Glomerular visceral epithelial cell (primary cell): ENCODE results near the gene OR2F2.

Experiments used
- DNase-seq: peaks from one replicate; pipeline ENCODE4 v3.0.0-alpha.2; 2016; ENCODE audit errors: extremely low spot score

Gene OR2F2, protein sequence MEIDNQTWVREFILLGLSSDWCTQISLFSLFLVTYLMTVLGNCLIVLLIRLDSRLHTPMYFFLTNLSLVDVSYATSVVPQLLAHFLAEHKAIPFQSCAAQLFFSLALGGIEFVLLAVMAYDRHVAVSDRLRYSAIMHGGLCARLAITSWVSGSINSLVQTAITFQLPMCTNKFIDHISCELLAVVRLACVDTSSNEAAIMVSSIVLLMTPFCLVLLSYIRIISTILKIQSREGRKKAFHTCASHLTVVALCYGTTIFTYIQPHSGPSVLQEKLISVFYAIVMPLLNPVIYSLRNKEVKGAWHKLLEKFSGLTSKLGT

DNA sequence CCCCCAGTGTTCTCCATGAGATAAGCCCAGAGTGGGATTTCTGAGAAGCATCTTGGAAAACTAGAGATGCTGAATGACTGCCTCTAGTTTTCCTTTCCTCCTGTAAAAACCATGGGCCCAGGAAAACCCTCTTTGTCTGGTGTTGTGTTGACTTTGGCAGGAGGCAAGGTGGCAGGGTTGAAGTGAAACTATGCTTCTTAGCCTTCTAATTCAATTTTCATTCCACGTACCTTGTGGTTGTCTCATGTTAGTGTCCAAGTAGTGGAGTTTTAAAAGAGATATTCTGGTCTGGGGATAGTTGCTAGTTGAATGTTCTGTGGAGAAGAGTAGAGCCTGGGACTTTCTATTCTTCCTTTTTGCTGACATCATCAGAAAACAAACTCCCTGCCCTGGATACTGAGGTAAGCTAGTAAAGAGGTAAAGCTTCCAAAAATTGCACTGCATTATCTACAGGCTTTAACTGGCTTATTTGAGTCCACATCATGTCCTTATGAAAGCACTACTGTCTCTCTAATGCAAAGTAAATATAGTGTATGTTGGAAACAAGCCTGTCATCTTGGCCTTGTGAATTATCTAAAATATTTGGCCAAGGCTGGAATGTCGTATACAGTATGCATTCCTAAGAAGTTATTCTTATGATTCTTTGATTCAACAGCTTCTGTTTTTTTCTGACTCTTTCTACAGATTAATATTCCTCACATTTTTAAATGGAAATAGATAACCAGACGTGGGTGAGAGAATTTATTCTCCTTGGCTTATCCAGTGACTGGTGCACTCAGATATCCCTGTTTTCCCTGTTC, at the start of gene OR2F2:
OR2F2 (plus strand) TSS at position 708 of the 800 bp plus-strand sequence; CDS start at position 708, 0 bp downstream.
- peak; percentile 1 for DNase-seq

DNA sequence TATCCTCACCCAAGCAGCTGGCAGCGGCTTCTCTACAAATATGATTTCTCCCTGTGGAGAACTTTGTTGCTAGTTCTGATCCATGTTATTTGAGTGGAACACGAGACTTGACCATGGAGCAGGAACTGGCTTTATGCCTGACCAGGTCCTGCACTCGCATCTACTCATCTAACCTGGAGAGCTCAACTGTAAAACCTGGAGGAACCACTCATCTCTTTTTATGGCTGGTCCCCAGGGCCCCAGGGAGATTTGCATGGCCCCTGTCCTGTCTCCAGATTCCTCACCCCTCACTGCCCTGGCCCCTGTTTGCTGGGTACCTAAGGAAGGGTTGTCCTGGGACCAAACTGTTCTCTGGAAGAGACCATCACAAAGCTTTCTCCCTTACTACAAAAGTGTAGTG, 49.1 kb upstream of the OR2F2 start:
- DNase-seq: no peak

DNA sequence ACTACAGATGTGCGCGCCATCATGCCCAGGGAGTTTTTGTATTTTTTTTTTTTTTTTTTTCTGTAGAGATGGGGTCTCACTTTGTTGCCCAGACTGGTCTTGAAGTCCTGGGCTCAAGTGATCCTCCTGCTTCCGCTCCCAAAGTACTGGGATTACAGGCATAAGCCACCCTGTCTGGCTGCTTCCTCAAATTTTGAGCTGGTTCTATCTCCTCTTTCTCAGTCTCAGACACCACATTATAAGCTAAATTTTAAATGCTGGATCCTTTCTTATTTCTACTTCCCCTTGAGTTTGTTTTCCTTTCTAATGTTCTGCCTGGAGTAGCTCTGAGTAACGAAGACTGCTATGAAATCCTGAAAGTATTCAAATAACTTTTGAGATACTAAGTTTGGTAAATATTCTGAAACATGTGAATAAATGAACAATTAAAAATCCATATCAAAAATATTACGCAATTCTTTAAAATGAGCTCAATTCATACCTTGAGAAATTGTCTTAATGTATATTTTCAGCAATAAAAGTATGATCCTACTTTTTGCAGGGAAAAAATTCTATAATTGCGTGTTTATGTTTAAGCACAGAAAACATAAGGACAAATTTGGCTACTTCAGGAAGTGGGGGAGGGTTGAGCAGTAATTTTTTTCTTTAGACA, 48.1 kb upstream of the OR2F2 start:
- no peak for DNase-seq

DNA sequence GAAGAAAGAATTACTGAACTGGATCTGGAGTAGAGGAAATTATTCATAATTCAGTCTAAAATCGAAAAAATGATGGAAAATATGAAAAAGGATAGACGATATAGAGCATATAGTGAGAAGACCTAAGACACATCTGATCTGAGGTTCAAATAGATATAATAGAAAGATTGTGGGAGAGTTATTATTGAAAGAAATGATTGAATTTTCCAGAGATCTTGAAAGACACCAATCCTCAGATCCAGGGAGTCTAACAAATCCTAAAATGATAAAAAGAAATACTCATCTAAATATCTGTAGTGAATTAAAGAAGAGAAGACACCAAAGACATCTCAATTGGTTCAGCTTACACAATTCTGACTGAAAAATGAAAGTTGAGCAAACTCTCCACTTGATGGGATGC, 46.0 kb upstream of the OR2F2 start:
- DNase-seq: no peak

DNA sequence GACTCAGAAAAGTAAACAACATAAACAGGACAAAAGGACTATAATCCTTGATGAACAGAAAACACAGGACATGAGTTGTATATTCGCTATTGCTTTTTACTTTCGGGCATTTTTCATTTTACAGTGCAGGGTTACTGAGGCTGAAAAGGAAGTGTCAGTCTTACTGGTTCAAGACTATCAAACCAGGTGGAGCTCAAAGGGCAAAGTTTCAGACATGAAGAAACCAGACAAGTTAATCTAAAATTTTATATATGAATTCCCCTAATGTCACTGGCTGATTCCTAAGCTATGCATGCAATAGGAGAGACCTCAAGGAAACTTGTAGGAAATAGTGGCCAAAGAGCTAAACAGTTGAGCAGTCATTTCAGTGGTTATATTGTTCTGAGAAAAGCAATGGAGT, 44.5 kb upstream of the OR2F2 start:
- DNase-seq: no peak

DNA sequence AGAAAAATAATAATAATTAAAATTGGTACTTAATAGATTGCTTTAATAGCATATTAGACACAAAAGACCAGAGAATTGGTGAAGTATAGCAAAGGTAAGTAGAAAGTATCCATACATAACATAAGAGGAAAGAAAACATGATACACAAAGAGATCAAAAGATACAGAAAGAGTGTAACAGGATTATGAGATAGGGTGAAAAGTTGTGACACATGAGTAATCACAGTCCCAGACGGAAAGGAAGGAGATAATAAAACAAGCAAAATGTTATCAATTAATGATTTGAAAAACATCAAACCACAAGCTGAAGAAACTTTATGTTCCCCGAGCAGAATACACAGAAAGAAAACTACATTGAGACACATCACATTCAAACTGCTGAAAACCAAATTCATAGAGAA, 43.6 kb upstream of the OR2F2 start:
- no peak for DNase-seq

DNA sequence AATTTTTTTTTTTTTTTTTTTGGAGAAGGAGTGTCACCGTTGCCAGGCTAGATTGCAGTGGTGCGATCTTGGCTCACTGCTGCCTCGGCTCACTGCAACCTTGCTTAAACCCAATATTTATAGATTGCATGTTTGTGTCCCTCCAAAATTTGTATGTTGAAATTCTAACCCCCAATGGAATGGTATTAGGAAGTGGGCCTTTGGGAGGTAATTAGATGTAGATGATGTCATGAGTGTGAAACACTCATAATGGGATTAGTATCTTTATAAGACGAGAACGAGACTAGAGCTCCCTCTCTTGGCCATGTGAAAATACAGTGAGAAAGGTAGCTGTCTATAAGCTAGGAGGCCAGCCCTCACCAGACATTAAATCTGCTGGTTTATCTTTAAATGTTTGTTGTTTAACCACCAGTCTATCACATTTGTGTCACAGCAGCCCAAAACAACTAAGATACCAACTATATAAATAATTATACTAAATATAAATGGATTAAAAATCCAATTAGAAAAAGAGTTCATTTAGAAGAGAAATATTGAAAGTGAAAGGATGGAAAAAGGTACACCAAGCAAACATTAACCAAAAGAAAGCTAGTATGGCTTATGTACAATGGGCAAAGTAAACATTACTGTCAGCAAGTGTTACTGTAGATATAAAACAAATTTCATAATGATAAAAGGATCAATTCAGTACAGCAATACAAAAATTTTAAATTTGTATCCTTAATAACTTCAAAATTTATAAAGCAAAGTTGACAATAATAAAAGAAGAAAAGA, 42.3 kb upstream of the OR2F2 start:
- no peak for DNase-seq

DNA sequence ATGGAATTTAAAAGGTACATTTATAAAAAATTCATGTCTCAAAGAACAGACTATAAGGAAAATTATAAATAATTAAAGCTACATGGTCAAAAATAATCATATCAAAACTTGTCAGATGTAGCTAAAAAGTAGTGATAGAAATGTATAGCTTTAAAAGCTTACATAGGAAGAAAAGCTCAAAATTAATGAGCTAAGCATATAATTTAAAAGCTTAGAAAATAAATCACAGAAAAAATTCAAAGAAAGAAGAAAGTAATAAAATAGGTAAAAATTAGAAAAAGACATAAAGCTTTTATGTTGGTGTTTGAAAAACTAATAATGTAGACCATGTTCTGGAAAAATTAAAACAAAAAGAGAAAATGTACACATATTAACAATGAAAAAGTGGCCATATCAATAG, 38.4 kb upstream of the OR2F2 start:
- DNase-seq: no peak

DNA sequence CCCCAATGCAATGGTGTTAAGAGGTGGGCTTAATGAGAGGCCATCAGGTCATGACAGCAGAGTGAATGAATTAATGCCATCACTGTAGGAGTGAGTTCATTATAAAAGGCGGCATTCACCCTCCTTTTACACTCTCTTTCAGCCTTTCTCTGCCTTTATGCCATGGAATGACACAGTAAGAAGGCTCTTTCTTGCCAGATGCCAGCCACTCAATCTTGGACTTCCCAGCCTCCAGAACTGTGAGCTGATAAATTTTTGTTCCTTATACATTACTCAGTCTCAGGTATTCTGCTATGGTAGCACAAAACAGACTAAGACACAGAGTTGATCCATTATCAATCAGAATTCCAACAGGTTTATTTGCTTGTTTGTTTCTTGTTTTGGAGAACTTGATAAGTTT, 36.2 kb upstream of the OR2F2 start:
- no peak for DNase-seq

DNA sequence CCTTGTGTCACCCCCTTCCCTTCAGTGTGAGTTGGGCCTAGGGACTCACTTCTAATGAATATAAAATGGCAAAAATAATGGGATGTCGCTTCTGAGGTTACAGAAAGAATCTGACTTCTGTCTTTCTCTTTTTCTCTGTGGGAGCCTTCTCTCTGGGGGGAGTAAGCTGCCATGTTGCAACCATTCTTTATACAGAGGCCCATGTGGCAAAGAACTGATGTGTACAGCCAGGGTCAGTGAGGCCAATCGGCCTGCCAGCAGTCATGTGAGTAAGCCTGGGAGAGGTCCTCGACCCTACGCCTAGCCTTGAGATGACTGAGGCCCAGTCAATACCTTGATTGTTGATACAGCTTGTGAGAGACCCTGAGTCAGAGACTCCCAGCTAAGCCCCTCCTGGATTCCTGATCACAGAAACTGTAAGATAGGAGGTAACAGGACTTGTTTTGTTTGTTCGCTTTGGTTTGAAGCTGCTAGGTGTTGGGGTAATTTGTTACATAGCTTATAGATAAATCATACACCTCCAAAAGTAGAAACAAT, 34.7 kb upstream of the OR2F2 start:
- peak; percentile 16 for DNase-seq

DNA sequence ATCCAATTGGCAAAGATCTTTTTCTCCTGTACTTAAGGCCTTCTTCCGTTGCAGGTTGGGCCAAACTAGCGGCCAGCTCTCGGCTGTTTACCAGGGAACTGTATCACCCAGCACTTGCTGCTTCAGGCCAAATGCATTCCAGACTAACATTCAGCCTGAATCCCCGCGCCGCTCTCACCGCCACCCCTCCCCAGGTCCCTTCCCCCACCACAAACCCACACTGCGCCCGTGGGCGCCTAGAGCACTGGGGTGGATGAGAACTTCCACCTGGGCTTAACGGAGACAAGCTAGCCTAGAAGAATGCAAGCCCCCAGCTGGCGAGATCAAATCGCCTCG, 33.7 kb upstream of the OR2F2 start:
- DNase-seq: no peak

DNA sequence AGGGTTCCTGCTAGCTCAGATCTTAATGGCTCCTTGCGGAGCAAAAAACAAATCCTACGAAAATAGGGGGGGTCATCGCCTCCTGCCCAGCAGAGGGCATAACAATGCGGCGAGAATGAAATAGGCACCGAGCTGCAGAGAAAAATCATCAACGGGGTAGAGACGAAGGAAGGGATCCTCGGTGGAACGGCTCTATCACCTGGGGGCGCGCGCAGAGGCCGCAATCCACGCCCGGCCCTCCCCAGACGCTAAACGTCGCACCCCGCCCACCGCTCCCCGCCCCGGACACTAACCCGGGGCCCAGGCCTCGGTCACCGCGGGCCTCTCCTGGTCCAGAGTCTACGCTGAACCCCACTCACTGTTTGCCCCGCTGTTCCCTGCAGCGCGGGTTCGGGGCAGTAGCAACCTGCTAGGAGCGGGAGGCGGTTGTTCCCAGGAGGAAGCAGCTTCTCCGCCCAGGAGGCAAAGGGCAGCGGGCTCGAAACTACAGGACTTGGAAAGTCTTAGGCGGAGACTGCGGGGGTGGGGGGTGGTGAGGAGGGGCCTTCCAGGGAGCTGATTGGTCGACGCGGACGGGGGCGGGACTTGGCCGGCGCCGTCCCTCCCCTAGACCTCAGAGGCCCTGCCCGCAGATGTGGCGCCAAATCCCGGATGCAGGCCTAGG, 33.2 kb upstream of the OR2F2 start, which contains the start of gene TCAF1:
TCAF1 (minus strand) TSS at position 509 of the 664 bp plus-strand sequence. CDS start 25,568 bp downstream, outside the sequence.
- DNase-seq: peak; percentile 95

DNA sequence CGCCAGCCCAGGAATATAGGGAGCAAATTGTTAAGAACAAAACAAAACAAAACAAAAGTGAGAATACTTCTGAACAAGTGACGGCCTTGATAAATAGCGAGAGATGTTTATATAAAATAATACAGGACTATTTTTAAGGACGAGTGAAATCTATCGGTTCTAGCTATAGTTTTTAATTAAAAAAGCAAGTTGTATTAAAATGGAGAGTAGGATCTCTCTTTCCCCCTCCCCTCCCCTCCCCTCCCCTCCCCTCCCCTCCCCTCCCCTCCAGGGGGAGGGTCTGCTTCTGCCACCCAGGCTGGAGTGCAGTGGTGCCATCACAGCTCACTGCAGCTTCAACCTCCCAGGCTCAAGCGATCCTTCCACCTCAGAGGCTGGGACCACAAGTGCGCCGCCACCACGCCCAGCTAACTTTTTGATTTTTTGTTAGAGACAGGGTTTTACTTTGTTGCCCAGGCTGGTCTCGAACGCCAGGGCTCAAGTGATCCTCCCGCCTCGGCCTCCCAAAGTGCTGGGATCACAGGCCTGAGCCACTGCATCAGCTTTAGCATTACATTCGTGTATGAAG, 32.6 kb upstream of the OR2F2 start:
- DNase-seq: no peak

DNA sequence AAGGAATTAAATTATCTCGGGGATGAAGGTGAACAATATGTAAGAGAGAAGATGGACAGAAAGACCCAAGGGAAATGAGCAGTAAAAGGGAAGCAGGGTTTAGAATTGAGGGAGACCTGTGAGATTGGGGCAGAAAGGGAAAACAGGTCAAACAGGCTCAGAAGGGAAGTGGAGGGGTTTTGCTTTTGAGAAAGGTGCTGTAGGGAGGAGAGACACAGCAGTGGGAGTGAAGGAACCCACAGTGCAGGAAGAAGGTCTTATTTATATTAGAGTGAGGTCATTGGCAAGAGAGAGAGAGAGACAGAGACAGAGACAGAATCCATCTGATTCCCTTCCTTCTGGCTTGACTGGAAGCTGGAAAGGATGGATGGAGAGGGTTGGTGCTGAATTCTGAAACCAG, 29.5 kb upstream of the OR2F2 start:
- DNase-seq: no peak

DNA sequence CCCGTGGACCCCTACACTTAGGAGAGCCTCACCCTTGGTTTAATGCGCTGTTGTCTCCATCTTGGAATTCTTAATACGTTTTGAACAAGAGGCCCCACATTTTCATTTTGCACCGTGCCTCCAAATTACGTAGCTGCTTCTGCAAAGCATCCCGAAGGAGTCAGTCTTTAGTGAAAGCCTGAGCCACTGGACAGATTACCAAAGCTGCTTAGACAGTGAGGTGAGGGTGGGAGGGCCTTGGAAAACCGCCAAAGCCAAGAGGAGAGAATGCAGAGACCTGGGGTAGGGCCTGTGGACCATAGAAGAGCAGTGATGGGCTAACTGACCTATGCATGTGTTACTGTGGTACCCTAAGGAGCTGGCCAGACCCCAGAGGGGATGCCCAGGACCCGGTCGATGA, 28.9 kb upstream of the OR2F2 start:
- DNase-seq: no peak

DNA sequence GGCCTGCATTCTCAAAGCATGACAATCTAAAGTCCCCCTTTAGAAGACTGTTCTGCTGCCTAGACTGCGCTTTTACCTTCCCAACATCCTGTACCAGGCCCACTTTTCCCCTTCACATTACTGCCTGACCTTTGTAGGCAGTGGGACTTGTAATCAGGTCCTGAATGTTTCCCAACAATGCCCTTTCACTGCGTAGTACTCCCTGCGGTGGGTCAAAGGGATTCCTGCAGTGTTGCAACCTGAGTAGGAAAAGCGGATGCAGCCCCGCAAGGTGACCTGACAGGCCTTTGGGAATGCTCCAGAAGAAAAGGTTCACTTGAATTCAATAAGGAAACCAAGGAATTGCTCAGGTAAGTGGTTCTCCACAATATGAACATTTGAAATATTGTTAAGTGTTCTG, 28.1 kb upstream of the OR2F2 start:
- DNase-seq: no peak

DNA sequence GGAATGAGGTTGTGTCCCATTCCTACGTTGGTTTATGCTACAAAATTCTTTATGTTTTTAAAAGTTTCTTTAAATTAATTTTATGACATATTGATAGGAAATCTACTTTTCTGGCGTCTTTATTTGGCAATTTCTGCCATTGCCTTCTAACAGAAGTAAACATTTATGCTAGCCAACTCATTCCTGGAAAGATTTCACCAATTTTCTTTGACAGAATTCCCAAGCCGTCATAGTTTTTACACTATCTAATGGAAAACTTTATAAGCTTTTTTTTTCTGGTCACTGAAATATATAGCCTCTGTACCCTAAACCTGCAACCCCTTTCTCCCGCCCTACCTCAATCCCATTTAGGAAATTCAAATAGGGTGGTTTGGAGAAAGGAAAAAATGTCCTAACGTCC, 26.9 kb upstream of the OR2F2 start:
- DNase-seq: no peak

DNA sequence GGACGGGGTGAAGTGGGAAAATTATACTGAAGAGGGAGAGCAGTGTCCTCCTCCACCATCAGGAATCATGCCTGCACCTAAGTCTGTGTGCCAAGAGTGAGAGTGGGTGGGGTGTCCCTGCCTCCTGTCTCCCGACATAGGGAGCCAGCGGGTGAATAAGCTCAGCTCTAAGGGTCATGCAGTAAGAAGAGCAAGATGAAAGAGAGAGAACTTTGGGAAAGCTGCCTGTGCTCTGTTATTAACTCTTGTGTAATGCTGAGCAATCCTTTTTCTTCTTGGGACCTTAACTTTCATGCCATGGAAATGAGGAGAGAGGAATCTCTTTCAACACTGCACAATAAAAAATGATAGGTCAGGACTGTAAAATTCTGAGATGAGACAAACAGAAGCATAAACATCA, 25.2 kb upstream of the OR2F2 start:
- no peak for DNase-seq

DNA sequence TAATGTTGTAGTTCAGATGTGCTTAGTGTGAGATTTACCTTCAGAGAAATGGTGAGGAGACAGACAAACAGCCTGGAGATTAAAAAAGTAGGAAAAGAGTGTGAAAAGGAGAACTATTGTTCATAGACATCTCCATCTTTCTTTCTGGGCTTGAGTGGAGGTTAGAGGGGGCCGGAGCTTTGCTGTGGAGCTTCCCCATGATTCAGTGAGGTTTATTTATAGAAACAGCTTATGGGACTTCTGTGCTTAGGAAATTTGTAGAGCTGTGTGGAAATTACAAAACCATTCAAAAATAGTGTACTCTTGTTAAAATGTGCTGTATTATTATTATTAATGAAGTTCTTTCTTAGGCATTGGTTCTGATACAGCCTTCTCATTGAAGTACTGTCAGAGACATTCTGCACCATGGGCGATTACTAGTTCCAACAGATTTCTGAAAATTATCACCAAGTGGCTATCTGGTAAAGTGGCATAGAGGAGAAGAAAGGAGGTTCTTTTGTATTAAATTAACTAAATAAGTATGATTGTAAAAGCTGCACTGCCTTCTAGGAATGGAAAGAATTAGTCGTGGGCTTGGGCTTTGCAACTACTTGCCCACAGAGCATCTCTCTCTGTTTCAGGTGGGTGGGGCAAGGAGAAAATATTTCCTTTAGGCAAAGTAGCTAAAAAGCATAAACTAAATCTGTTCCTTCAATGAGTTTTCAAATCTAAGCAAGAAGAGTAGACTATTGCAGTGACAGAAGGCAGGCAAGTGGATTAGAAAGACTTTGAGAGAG, 24.4 kb upstream of the OR2F2 start:
- DNase-seq: no peak

DNA sequence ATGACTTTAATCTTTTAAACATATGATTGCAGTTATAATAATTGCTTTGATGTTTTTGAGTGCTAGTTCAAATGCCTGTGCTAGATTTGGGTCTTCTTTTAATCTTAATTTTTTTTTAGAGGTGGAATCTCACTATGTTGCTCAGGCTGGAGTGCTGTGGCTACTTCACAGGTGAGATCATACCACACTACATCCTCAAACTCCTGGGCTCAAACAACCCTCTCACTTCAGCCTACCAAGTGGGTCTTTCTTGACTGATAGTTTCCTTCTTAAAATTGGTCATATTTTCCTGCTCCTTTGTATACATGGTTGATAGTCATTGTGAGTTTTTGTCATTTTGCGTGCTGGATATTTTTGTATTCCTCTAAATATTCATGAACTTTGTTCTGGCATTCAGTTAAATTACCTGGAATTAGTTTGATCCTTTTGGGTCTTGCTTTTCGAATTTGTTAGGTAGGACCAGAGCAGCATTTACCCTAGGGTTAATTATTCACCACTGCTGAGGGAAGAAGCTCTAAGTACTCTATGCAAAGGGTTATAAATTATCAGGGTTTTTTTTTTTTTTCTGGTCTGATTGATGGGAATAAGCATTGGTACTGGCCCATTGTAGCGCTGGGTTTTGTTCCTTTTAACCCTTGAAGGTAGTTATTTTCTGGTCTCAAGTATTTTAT, 21.0 kb upstream of the OR2F2 start:
- DNase-seq: no peak
